GM12873 (cell line): ENCODE data around the gene RNF183.

Experiments
- TF ChIP-seq, protein P1 (sequence below): IDR thresholded peaks from 2 replicates; pipeline ENCODE4 v1.5.1; 2012; ENCODE audit warnings: low read depth, mild to moderate bottlenecking, moderate library complexity, low read length, control low read depth; ENCODE audit not compliant: insufficient read depth; ENCODE audit errors: missing control alignments

Gene RNF183

DNA sequence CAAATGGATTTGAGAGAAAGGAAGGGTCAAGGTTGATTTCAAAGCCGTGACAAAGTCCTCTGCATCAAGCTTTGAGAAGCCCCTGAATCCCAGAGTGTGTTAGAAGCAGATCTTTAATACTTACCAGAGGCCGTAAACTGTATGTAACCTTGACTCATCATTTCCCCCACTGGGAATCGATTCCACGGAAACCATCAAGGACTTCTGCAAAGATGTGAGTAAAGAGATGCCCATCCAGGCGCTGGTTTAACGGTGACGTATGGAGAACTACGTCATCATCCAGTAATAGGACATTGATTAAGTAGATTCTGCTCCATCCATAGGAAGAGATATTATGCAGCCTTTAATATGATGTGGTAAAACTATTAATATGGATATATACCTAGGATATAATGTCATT, 1.6 kb downstream of the RNF183 start:
- TF ChIP-seq, protein P1, sequence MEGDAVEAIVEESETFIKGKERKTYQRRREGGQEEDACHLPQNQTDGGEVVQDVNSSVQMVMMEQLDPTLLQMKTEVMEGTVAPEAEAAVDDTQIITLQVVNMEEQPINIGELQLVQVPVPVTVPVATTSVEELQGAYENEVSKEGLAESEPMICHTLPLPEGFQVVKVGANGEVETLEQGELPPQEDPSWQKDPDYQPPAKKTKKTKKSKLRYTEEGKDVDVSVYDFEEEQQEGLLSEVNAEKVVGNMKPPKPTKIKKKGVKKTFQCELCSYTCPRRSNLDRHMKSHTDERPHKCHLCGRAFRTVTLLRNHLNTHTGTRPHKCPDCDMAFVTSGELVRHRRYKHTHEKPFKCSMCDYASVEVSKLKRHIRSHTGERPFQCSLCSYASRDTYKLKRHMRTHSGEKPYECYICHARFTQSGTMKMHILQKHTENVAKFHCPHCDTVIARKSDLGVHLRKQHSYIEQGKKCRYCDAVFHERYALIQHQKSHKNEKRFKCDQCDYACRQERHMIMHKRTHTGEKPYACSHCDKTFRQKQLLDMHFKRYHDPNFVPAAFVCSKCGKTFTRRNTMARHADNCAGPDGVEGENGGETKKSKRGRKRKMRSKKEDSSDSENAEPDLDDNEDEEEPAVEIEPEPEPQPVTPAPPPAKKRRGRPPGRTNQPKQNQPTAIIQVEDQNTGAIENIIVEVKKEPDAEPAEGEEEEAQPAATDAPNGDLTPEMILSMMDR: no peak

DNA sequence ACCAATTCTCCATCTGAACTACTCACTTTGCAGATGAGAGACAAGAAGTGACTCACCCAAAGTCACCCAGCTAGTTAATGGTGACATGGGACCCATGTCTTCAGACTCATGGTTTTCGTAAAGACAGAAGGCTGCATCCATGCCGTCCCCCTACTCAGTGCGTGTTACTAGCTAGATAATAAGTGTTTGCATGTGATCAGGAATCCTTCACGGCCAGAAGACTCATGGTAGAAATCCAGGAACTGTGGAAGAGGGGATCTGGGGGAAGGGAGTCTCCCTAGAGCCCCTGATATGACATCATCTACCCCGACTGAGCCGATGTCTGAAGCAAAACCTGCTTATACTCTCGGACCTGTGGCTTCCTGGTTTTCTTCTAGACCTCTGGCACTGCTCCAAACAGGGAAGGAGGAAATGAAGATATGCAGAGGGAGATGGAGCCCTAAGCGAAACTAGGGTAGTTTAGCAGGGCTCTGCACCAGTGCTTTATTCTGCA, 3.3 kb downstream of the RNF183 start:
- TF ChIP-seq, protein P1: no peak

GRCh38 chr9:113298924-113299770, 4.0 kb downstream of the RNF183 start:
- TF ChIP-seq, protein P1: no peak

DNA sequence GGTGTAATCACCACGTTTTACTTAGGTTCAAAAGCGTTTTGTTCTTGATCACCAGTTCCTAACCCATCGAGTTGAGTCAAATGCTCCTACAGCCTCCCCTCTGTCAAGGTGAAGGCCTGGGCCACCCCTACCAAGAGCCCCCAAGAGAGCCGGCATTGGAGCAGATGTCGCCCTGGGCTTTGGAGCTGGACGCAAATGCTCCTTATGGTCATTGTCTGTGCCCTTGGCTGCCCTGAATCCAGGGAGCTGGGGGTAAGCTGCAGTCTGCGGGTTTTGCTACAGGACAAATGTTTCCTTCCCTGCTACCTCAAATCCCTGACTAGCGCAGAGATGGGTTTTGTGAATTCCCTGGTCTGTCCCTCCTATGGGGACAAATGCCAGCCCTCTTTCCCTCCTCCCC, 4.9 kb downstream of the RNF183 start:
- TF ChIP-seq, protein P1: no peak

DNA sequence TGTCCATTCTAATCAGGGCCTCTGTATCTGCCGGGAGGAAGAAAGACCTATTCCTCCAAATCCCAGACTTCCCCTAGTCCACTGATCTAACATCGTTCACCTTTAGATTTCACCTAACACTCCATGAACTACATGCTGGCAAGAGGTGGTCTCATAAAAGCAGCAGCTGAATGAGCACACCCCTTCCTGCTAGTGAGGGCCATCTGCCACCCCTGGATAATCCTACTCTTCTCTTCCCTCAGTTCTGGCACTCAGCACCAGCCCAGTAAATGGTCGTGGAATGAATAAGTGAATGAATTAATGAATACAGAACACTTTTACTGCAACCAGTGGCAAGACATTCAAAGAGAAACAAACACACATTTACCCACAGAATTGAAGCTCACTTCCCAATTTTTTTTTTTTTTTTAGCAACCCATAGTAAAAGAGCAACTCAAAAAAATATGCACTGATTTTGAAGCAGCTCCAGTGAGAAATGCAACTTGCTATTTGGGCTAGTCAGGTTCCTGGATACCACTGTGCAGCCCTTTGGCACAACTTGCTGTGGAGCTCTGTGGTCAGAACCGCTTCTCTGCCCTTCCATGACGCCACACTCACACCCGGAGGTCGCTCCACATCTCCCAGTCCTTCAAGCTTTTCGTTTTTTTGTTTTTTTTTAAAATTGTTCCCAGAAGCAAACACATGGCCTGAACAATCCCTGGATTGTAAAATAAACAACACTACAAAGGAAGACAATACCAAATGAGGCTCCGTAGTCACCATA, 6.2 kb downstream of the RNF183 start:
- TF ChIP-seq, protein P1: no peak

DNA sequence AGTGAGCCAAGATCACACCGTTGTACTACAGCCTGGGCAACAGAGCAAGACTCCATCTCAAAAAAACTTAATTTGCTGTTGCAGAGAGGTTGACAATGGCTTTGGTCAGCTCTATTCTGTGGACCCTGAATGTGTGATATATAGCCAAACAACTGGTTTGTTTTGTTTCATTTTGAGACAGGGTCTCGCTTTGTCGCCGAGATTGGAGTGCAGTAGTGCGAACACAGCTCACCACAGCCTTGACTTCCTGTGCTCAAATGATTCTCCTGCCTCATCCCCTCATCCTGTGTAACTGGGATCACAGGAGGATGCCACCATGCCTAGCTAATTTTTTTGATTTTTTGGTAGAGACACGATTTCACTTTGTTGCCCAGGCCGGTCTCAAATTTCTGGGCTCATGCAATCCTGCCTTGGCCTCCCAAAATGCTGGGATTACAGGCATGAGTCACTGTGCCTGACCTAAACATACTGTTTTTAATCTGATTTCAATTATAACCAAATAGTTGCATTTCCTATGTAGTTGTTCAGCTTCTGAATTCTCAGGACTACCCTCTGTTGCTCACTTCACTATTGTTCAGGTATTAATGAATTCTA, 9.8 kb downstream of the RNF183 start:
- TF ChIP-seq, protein P1: no peak
